ENCODE measurements around the gene EFL1. TPM values are rescaled to one million over a fixed set of nuclear protein-coding genes. Genes with fewer than 3 reads are reported as not detected.
A peak's percentile ranks its signal among the peaks of the same experiment; 100 is the strongest.
"Not testable (repeated sequence)": the region's sequence is repeated elsewhere in the genome, so short reads cannot be mapped to it uniquely, and the experiment has no call there.

EFL1 gene
- total RNA-seq, 2 donors from 2014 or later: 19.6 to 28.9 TPM

- not testable (repeated sequence) for ATAC-seq; H3K27ac Mint-ChIP-seq; DNase-seq (ENCODE audit: low spot score in 2 of 2); H3K9me3 Mint-ChIP-seq
- H3K36me3 Mint-ChIP-seq: peaks cover 13 to 16% of the 10 kb centered on the region in 2 donors
Observed at GRCh38 chr15:82237944-82238534, 24.5 kb downstream of the EFL1 start.

- no peak for ATAC-seq
- Mint-ChIP-seq H3K9me3 (no peaks in the 10 kb centered on the region), H3K36me3 (peaks cover 10 to 12% of the 10 kb centered on the region in 2 donors), H3K27ac (no peak overlapping the region)
- DNase-seq (ENCODE audit: low spot score in 2 of 2): no peak
Observed at GRCh38 chr15:82231842-82232241, 30.7 kb downstream of the EFL1 start.

- Mint-ChIP-seq H3K36me3 (peaks cover 16 to 18% of the 10 kb centered on the region in 2 donors), H3K9me3 (no peaks in the 10 kb centered on the region), H3K27ac (no peak overlapping the region)
- DNase-seq (ENCODE audit: low spot score in 2 of 2) (no peak), ATAC-seq (no peak)
Observed at GRCh38 chr15:82231233-82231632, 31.3 kb downstream of the EFL1 start.

- H3K9me3 Mint-ChIP-seq: no peaks in the 10 kb centered on the region
- ATAC-seq (peak in 1 of 2 donors; percentile 37), DNase-seq (ENCODE audit: low spot score in 2 of 2) (no peak)
- H3K27ac Mint-ChIP-seq: no peak overlapping the region
- H3K36me3 Mint-ChIP-seq: peaks cover 19 to 21% of the 10 kb centered on the region in 2 donors
Observed at GRCh38 chr15:82228750-82229149, 33.8 kb downstream of the EFL1 start.

- not testable (repeated sequence) for H3K9me3 Mint-ChIP-seq; ATAC-seq; DNase-seq (ENCODE audit: low spot score in 2 of 2); H3K36me3 Mint-ChIP-seq
- peak overlapping the region; percentile 10 to 11 for H3K27ac Mint-ChIP-seq
Observed at GRCh38 chr15:82221535-82221934, 41.0 kb downstream of the EFL1 start.

GRCh38 chr15:82216092-82216491 is 46.4 kb downstream of the EFL1 start:
- H3K27ac Mint-ChIP-seq; H3K9me3 Mint-ChIP-seq; ATAC-seq; H3K36me3 Mint-ChIP-seq; DNase-seq (ENCODE audit: low spot score in 2 of 2): not testable (repeated sequence)

- H3K36me3 Mint-ChIP-seq; H3K9me3 Mint-ChIP-seq; ATAC-seq; DNase-seq (ENCODE audit: low spot score in 2 of 2); H3K27ac Mint-ChIP-seq: not testable (repeated sequence)
Observed at GRCh38 chr15:82212201-82212600, 50.3 kb downstream of the EFL1 start.

- ATAC-seq; DNase-seq (ENCODE audit: low spot score in 2 of 2); H3K27ac Mint-ChIP-seq; H3K9me3 Mint-ChIP-seq: not testable (repeated sequence)
- peaks cover 6 to 10% of the 10 kb centered on the region in 2 donors for H3K36me3 Mint-ChIP-seq
Observed at GRCh38 chr15:82210066-82210597, 52.4 kb downstream of the EFL1 start.

- DNase-seq (ENCODE audit: low spot score in 2 of 2); H3K36me3 Mint-ChIP-seq; H3K9me3 Mint-ChIP-seq; ATAC-seq: not testable (repeated sequence)
- H3K27ac Mint-ChIP-seq: peak overlapping the region in 1 of 2 donors; percentile 11
Observed at GRCh38 chr15:82204575-82204974, 58.0 kb downstream of the EFL1 start.

GRCh38 chr15:82197733-82198594 is 64.6 kb downstream of the EFL1 start:
- peak; percentile 59 to 87 for ATAC-seq
- Mint-ChIP-seq H3K27ac (no peak overlapping the region), H3K9me3 (no peaks in the 10 kb centered on the region), H3K36me3 (no peaks in the 10 kb centered on the region)
- peak in 1 of 2 donors; percentile 68 for DNase-seq (ENCODE audit: low spot score in 2 of 2)

GRCh38 chr15:82196353-82196752 is 66.2 kb downstream of the EFL1 start:
- H3K9me3 Mint-ChIP-seq: no peaks in the 10 kb centered on the region
- H3K36me3 Mint-ChIP-seq: no peaks in the 10 kb centered on the region
- no peak for ATAC-seq
- no peak overlapping the region for H3K27ac Mint-ChIP-seq
- no peak for DNase-seq (ENCODE audit: low spot score in 2 of 2)

GRCh38 chr15:82195818-82196217 is 66.7 kb downstream of the EFL1 start:
- not testable (repeated sequence) for H3K36me3 Mint-ChIP-seq; H3K9me3 Mint-ChIP-seq; DNase-seq (ENCODE audit: low spot score in 2 of 2); ATAC-seq; H3K27ac Mint-ChIP-seq

GRCh38 chr15:82194488-82194887 is 68.0 kb downstream of the EFL1 start:
- not testable (repeated sequence) for ATAC-seq; DNase-seq (ENCODE audit: low spot score in 2 of 2); H3K9me3 Mint-ChIP-seq; H3K27ac Mint-ChIP-seq; H3K36me3 Mint-ChIP-seq

GRCh38 chr15:82193435-82193834 is 69.1 kb downstream of the EFL1 start:
- not testable (repeated sequence) for DNase-seq (ENCODE audit: low spot score in 2 of 2); H3K36me3 Mint-ChIP-seq; H3K27ac Mint-ChIP-seq; H3K9me3 Mint-ChIP-seq; ATAC-seq

GRCh38 chr15:82192394-82192793 is 70.1 kb downstream of the EFL1 start:
- H3K36me3 Mint-ChIP-seq; H3K27ac Mint-ChIP-seq; ATAC-seq; DNase-seq (ENCODE audit: low spot score in 2 of 2); H3K9me3 Mint-ChIP-seq: not testable (repeated sequence)

GRCh38 chr15:82186719-82187406 is 75.7 kb downstream of the EFL1 start:
- H3K36me3 Mint-ChIP-seq: no peaks in the 10 kb centered on the region
- no peak for DNase-seq (ENCODE audit: low spot score in 2 of 2)
- H3K27ac Mint-ChIP-seq: no peak overlapping the region
- no peaks in the 10 kb centered on the region for H3K9me3 Mint-ChIP-seq
- ATAC-seq: peak in 1 of 2 donors; percentile 56

- DNase-seq (ENCODE audit: low spot score in 2 of 2) (no peak), ATAC-seq (no peak)
- H3K27ac Mint-ChIP-seq: no peak overlapping the region
- no peaks in the 10 kb centered on the region for H3K36me3 Mint-ChIP-seq
- no peaks in the 10 kb centered on the region for H3K9me3 Mint-ChIP-seq
Observed at GRCh38 chr15:82186161-82186560, 76.4 kb downstream of the EFL1 start.
